CD4-positive, CD25-positive, alpha-beta regulatory T cell (primary cell): ENCODE data around the gene VWA5B1. TPM values are rescaled to one million over a fixed set of nuclear protein-coding genes. Genes with fewer than 3 reads are reported as not detected.

ENCODE experiments used
- ATAC-seq, 2 donors: fragments of 150-1000 bp; cut with Tn5 transposase; one replicate each; pipeline ENCODE4 v1.10.0; 2021; ENCODE audit warnings: low read depth in 2 of 2, moderate number of reproducible peaks in 2 of 2, moderate library complexity in 1 of 2
- DNase-seq, 3 donors: peaks; one replicate each; pipeline versions ENCODE4 v3.0.0 to v3.0.0-alpha.2; 2012 to 2022; ENCODE audit warnings: mixed read lengths in 1 of 3
- H3K27ac ChIP-seq: one replicate; pipeline ENCODE4 v1.7.0; 2013; ENCODE audit warnings: mild to moderate bottlenecking, low read length; ENCODE audit not compliant: insufficient read depth, poor library complexity, severe bottlenecking
- H3K27me3 ChIP-seq: one replicate; pipeline ENCODE4 v1.7.0; 2013; ENCODE audit warnings: low read length; ENCODE audit not compliant: control insufficient read depth, insufficient read depth
- H3K36me3 ChIP-seq: one replicate; pipeline ENCODE4 v1.7.0; 2013; ENCODE audit warnings: mild to moderate bottlenecking, low read length, moderate library complexity; ENCODE audit not compliant: control insufficient read depth, insufficient read depth
- H3K4me1 ChIP-seq: 2 replicates; pipeline ENCODE4 v1.7.0; 2013; ENCODE audit warnings: mild to moderate bottlenecking, low read length; ENCODE audit not compliant: insufficient read depth, control insufficient read depth, poor library complexity, severe bottlenecking
- H3K4me3 ChIP-seq: one replicate; pipeline ENCODE4 v1.7.0; 2013; ENCODE audit warnings: low read depth, mild to moderate bottlenecking, low read length, moderate library complexity
- H3K9me3 ChIP-seq, 2 experiments: 1 replicate in 1 of 2; 2 replicates in 1 of 2; pipeline ENCODE4 v1.7.0; 2013; ENCODE audit warnings: low read length in 2 of 2, mild to moderate bottlenecking in 1 of 2, moderate library complexity in 1 of 2; ENCODE audit not compliant: control insufficient read depth in 2 of 2
- H3K27ac Mint-ChIP-seq, 3 donors: one replicate each; pipeline ENCODE4 v1.8.0; 2020 to 2022; ENCODE audit warnings: mild to moderate bottlenecking in 3 of 3, mixed read lengths in 3 of 3, moderate library complexity in 2 of 3
- H3K27me3 Mint-ChIP-seq: one replicate; pipeline ENCODE4 v1.8.0; 2022; ENCODE audit warnings: mild to moderate bottlenecking, mixed read lengths
- H3K36me3 Mint-ChIP-seq: one replicate; pipeline ENCODE4 v1.8.0; 2020; ENCODE audit warnings: mixed read lengths
- H3K4me1 Mint-ChIP-seq, 4 donors: one replicate each; pipeline ENCODE4 v1.8.0; 2020 to 2022; ENCODE audit warnings: mixed read lengths in 4 of 4, mild to moderate bottlenecking in 1 of 4
- H3K4me3 Mint-ChIP-seq, 4 donors: one replicate each; pipeline ENCODE4 v1.8.0; 2020 to 2022; ENCODE audit warnings: mild to moderate bottlenecking in 4 of 4, mixed read lengths in 4 of 4, moderate library complexity in 3 of 4
- H3K9me3 Mint-ChIP-seq, 7 donors: one replicate each; pipeline ENCODE4 v1.8.0; 2020 to 2022; ENCODE audit warnings: mixed read lengths in 7 of 7, mild to moderate bottlenecking in 3 of 7, moderate library complexity in 2 of 7
- polyA plus RNA-seq, 4 donors: library from polyadenylated mRNA; unstranded; fragments of 300-500 nt; fragmentation: Illumina TruSeq; gene quantifications; one replicate each; pipeline ENCODE4 v1.2.3, GENCODE V29; 2021
- total RNA-seq: library from RNA; stranded (reverse); gene quantifications from one replicate; pipeline ENCODE4 v1.2.3, GENCODE V29; 2022

The VWA5B1 gene
- total and polyA plus RNA-seq, 5 donors from 2014 or later: 0.08 TPM; not detected in 4

GRCh38 chr1:20390589-20391331 lies 100.1 kb downstream of the VWA5B1 start:
- H3K4me1 Mint-ChIP-seq: no peaks in the 10 kb centered on the region
- ATAC-seq: no peak

GRCh38 chr1:20395255-20395654 lies 104.6 kb downstream of the VWA5B1 start:
- H3K27ac ChIP-seq: no peak overlapping the region
- no peak overlapping the region for H3K4me3 ChIP-seq
- H3K27ac Mint-ChIP-seq: no peak overlapping the region
- no peak for DNase-seq
- no peak for ATAC-seq
- peaks cover 0 to 22% (median 9%) of the 10 kb centered on the region in 7 donors for H3K9me3 Mint-ChIP-seq
- no peaks in the 10 kb centered on the region for H3K4me1 ChIP-seq
- H3K36me3 Mint-ChIP-seq: no peaks in the 10 kb centered on the region
- peaks cover 20% of the 10 kb centered on the region for H3K27me3 Mint-ChIP-seq
- H3K27me3 ChIP-seq: peaks cover 8% of the 10 kb centered on the region
- no peaks in the 10 kb centered on the region for H3K4me1 Mint-ChIP-seq
- peaks cover 4 to 7% of the 10 kb centered on the region in 2 experiments for H3K9me3 ChIP-seq
- H3K36me3 ChIP-seq: no peaks in the 10 kb centered on the region
- H3K4me3 Mint-ChIP-seq: peak overlapping the region in 1 of 4 donors; percentile 49

More at GRCh38 chr1:20390589-20391331, 100.1 kb downstream of the VWA5B1 start:
- H3K9me3 ChIP-seq: peaks cover 4 to 7% of the 10 kb centered on the region in 2 experiments
- H3K27ac Mint-ChIP-seq: no peak overlapping the region
- no peaks in the 10 kb centered on the region for H3K36me3 ChIP-seq
- no peak for DNase-seq
- no peak overlapping the region for H3K27ac ChIP-seq
- H3K9me3 Mint-ChIP-seq: peaks cover 0 to 22% (median 5%) of the 10 kb centered on the region in 7 donors
- no peaks in the 10 kb centered on the region for H3K4me1 ChIP-seq
- H3K27me3 Mint-ChIP-seq: peaks cover 25% of the 10 kb centered on the region
- H3K4me3 ChIP-seq: no peak overlapping the region
- H3K36me3 Mint-ChIP-seq: no peaks in the 10 kb centered on the region
- H3K27me3 ChIP-seq: peaks cover 11% of the 10 kb centered on the region
- no peak overlapping the region for H3K4me3 Mint-ChIP-seq

- Histone ChIP-seq H3K36me3 (no peaks in the 10 kb centered on the region), H3K27ac (no peak overlapping the region), H3K4me3 (no peak overlapping the region), H3K4me1 (no peaks in the 10 kb centered on the region), H3K27me3 (peaks cover 7% of the 10 kb centered on the region), H3K9me3 (peaks cover 4 to 7% of the 10 kb centered on the region in 2 experiments)
- Mint-ChIP-seq H3K36me3 (no peaks in the 10 kb centered on the region), H3K4me1 (no peaks in the 10 kb centered on the region), H3K9me3 (peaks cover 0 to 19% (median 4%) of the 10 kb centered on the region in 7 donors), H3K4me3 (no peak overlapping the region), H3K27me3 (peaks cover 17% of the 10 kb centered on the region), H3K27ac (no peak overlapping the region)
- no peak for DNase-seq
- no peak for ATAC-seq
Measured at GRCh38 chr1:20398744-20399143, 108.1 kb downstream of the VWA5B1 start.

- no peaks in the 10 kb centered on the region for H3K36me3 Mint-ChIP-seq
- Histone ChIP-seq H3K9me3 (peaks cover 4 to 7% of the 10 kb centered on the region in 2 experiments), H3K27me3 (peaks cover 8% of the 10 kb centered on the region), H3K4me3 (no peak overlapping the region), H3K27ac (no peak overlapping the region), H3K36me3 (no peaks in the 10 kb centered on the region), H3K4me1 (no peaks in the 10 kb centered on the region)
- no peak for ATAC-seq
- no peak overlapping the region for H3K4me3 Mint-ChIP-seq
- DNase-seq: no peak
- H3K27me3 Mint-ChIP-seq: peaks cover 17% of the 10 kb centered on the region
- H3K27ac Mint-ChIP-seq: no peak overlapping the region
- no peaks in the 10 kb centered on the region for H3K4me1 Mint-ChIP-seq
- H3K9me3 Mint-ChIP-seq: peaks cover 0 to 15% (median 4%) of the 10 kb centered on the region in 7 donors
Measured at GRCh38 chr1:20399196-20399595, 108.5 kb downstream of the VWA5B1 start.

GRCh38 chr1:20399606-20400180 lies 109.0 kb downstream of the VWA5B1 start:
- peaks cover 0 to 10% (median 4%) of the 10 kb centered on the region in 7 donors for H3K9me3 Mint-ChIP-seq
- ATAC-seq: no peak
- H3K9me3 ChIP-seq: peaks cover 4 to 7% of the 10 kb centered on the region in 2 experiments
- no peak overlapping the region for H3K4me3 Mint-ChIP-seq
- no peak overlapping the region for H3K27ac Mint-ChIP-seq
- peaks cover 8% of the 10 kb centered on the region for H3K27me3 ChIP-seq
- no peaks in the 10 kb centered on the region for H3K4me1 Mint-ChIP-seq
- peaks cover 17% of the 10 kb centered on the region for H3K27me3 Mint-ChIP-seq
- no peak for DNase-seq
- no peaks in the 10 kb centered on the region for H3K36me3 Mint-ChIP-seq
- H3K27ac ChIP-seq: no peak overlapping the region
- H3K4me3 ChIP-seq: no peak overlapping the region
- no peaks in the 10 kb centered on the region for H3K36me3 ChIP-seq
- no peaks in the 10 kb centered on the region for H3K4me1 ChIP-seq

GRCh38 chr1:20400341-20401177 lies 109.9 kb downstream of the VWA5B1 start:
- no peak overlapping the region for H3K27ac ChIP-seq
- no peak overlapping the region for H3K4me3 ChIP-seq
- H3K27me3 ChIP-seq: peaks cover 8% of the 10 kb centered on the region
- Mint-ChIP-seq H3K27me3 (peaks cover 17% of the 10 kb centered on the region), H3K4me3 (no peak overlapping the region), H3K9me3 (peaks cover 0 to 5% (median under 1%) of the 10 kb centered on the region in 7 donors), H3K36me3 (no peaks in the 10 kb centered on the region), H3K4me1 (no peaks in the 10 kb centered on the region), H3K27ac (no peak overlapping the region)
- no peaks in the 10 kb centered on the region for H3K36me3 ChIP-seq
- peaks cover 0 to 1% of the 10 kb centered on the region in 2 experiments for H3K9me3 ChIP-seq
- no peaks in the 10 kb centered on the region for H3K4me1 ChIP-seq
- ATAC-seq: no peak
- no peak for DNase-seq

- peaks cover 8% of the 10 kb centered on the region for H3K27me3 ChIP-seq
- H3K9me3 Mint-ChIP-seq: peaks cover 0 to 2% (median 0%) of the 10 kb centered on the region in 7 donors
Measured at GRCh38 chr1:20401405-20402010, 110.8 kb downstream of the VWA5B1 start.

More at GRCh38 chr1:20401405-20402010, 110.8 kb downstream of the VWA5B1 start:
- Histone ChIP-seq H3K36me3 (no peaks in the 10 kb centered on the region), H3K4me3 (no peak overlapping the region), H3K27ac (no peak overlapping the region), H3K4me1 (no peaks in the 10 kb centered on the region), H3K9me3 (no peaks in the 10 kb centered on the region)
- Mint-ChIP-seq H3K27me3 (peaks cover 17% of the 10 kb centered on the region), H3K36me3 (no peaks in the 10 kb centered on the region), H3K4me3 (no peak overlapping the region), H3K4me1 (no peaks in the 10 kb centered on the region), H3K27ac (no peak overlapping the region)
- DNase-seq (no peak), ATAC-seq (no peak)
